CD14-positive monocyte (primary cell): ENCODE measurements around the gene CDC7. TPM values are rescaled to one million over a fixed set of nuclear protein-coding genes. Genes with fewer than 3 reads are reported as not detected.

Experiments used
- DNase-seq, 3 donors: peaks; one replicate each; pipeline ENCODE4 v3.0.0-alpha.2; 2011 to 2022
- H2AFZ ChIP-seq: 2 replicates; pipeline ENCODE4 v1.6.0; 2012; ENCODE audit warnings: mild to moderate bottlenecking, low read depth, low read length, inconsistent platforms; ENCODE audit not compliant: insufficient read depth, poor library complexity, severe bottlenecking
- H3K27ac ChIP-seq, 2 donors: 1 replicate in 1 of 2; 2 replicates in 1 of 2; pipeline ENCODE4 v1.5.1; 2012 to 2013; ENCODE audit warnings: low read length in 2 of 2, control low read depth in 1 of 2, inconsistent platforms in 1 of 2, low read depth in 1 of 2, mild to moderate bottlenecking in 1 of 2
- H3K27me3 ChIP-seq, 2 donors: one replicate each; pipeline versions ENCODE4 v1.6.0 to v1.6.1; 2011 to 2013; ENCODE audit warnings: low read length in 2 of 2; ENCODE audit not compliant: control insufficient read depth in 2 of 2, insufficient read depth in 2 of 2
- H3K36me3 ChIP-seq, 2 donors: replicated peaks in 1 of 2; 1 replicate in 1 of 2; 2 replicates in 1 of 2; pipeline versions ENCODE4 v1.5.1 to v1.6.1; 2012 to 2013; ENCODE audit warnings: low read length in 2 of 2, control low read depth in 1 of 2, inconsistent platforms in 1 of 2, mild to moderate bottlenecking in 1 of 2; ENCODE audit not compliant: insufficient read depth in 2 of 2, control insufficient read depth in 1 of 2
- H3K4me1 ChIP-seq, 2 donors: 1 replicate in 1 of 2; 2 replicates in 1 of 2; pipeline versions ENCODE4 v1.5.1 to v1.6.1; 2012 to 2013; ENCODE audit warnings: low read length in 2 of 2, control low read depth in 1 of 2, inconsistent platforms in 1 of 2, mild to moderate bottlenecking in 1 of 2, moderate library complexity in 1 of 2; ENCODE audit not compliant: insufficient read depth in 2 of 2, control insufficient read depth in 1 of 2
- H3K4me2 ChIP-seq: replicated peaks from 2 replicates; pipeline ENCODE3; 2012; ENCODE audit warnings: low read length, moderate library complexity, mild to moderate bottlenecking; ENCODE audit not compliant: poor library complexity, severe bottlenecking; ENCODE audit errors: extremely low read depth
- H3K4me3 ChIP-seq, 3 experiments: fragments of 200-600 bp in 1 of 3; sonication (generic) in 1 of 3; replicated peaks in 1 of 3; 1 replicate in 2 of 3; 2 replicates in 1 of 3; pipeline ENCODE4 v1.5.1; 2011 to 2013; ENCODE audit warnings: low read length in 3 of 3, mild to moderate bottlenecking in 3 of 3, control low read depth in 2 of 3, low read depth in 2 of 3, inconsistent platforms in 1 of 3, moderate library complexity in 1 of 3
- H3K79me2 ChIP-seq: 2 replicates; pipeline ENCODE4 v1.6.0; 2012; ENCODE audit warnings: mild to moderate bottlenecking, control low read depth, inconsistent platforms, low read length, moderate library complexity; ENCODE audit not compliant: insufficient read depth
- H3K9ac ChIP-seq: 2 replicates; pipeline ENCODE4 v1.6.0; 2017; ENCODE audit warnings: low read length, mild to moderate bottlenecking; ENCODE audit not compliant: insufficient read depth, poor library complexity, severe bottlenecking
- H3K9me3 ChIP-seq, 2 donors: replicated peaks in 1 of 2; 1 replicate in 1 of 2; 2 replicates in 1 of 2; pipeline versions ENCODE4 v1.5.1 to v1.6.1; 2012 to 2013; ENCODE audit warnings: low read length in 2 of 2, control low read depth in 1 of 2; ENCODE audit not compliant: control insufficient read depth in 1 of 2, insufficient read depth in 1 of 2
- H4K20me1 ChIP-seq: 2 replicates; pipeline ENCODE4 v1.6.0; 2012; ENCODE audit warnings: mild to moderate bottlenecking, low read length, control low read depth, moderate library complexity; ENCODE audit not compliant: insufficient read depth
- H3K27ac Mint-ChIP-seq, 7 donors: one replicate each; pipeline ENCODE4 v1.8.0; 2020; ENCODE audit warnings: mild to moderate bottlenecking in 7 of 7, mixed read lengths in 7 of 7, moderate library complexity in 6 of 7, inconsistent platforms in 2 of 7
- H3K27me3 Mint-ChIP-seq, 3 donors: one replicate each; pipeline ENCODE4 v1.8.0; 2021 to 2022; ENCODE audit warnings: low read depth in 3 of 3, mild to moderate bottlenecking in 3 of 3, mixed read lengths in 3 of 3, moderate library complexity in 3 of 3, inconsistent platforms in 1 of 3
- H3K36me3 Mint-ChIP-seq, 2 donors: one replicate each; pipeline ENCODE4 v1.8.0; 2020; ENCODE audit warnings: mixed read lengths in 2 of 2, inconsistent platforms in 1 of 2, mild to moderate bottlenecking in 1 of 2
- H3K4me1 Mint-ChIP-seq: one replicate; pipeline ENCODE4 v1.8.0; 2020; ENCODE audit warnings: mild to moderate bottlenecking, mixed read lengths
- H3K4me3 Mint-ChIP-seq, 2 donors: one replicate each; pipeline ENCODE4 v1.8.0; 2020; ENCODE audit warnings: mild to moderate bottlenecking in 2 of 2, mixed read lengths in 2 of 2, moderate library complexity in 1 of 2
- H3K9me3 Mint-ChIP-seq, 7 donors: one replicate each; pipeline ENCODE4 v1.8.0; 2020 to 2022; ENCODE audit warnings: mixed read lengths in 7 of 7, mild to moderate bottlenecking in 6 of 7, moderate library complexity in 6 of 7, inconsistent platforms in 2 of 7
- WGBS: methylation state at CpG from one replicate; pipeline ENCODE4 v1.1.5; 2013; ENCODE audit warnings: missing lambda C conversion rate; ENCODE audit not compliant: insufficient coverage; 5-methylcytosine and 5-hydroxymethylcytosine counted together
- intact Hi-C, 2 donors: fragments of 100-400 bp; cut with micrococcal nuclease; formaldehyde crosslinking; loops; one replicate each; pipeline versions ENCODE4 v1.15.0 to v1.15.1; 2023
- polyA plus RNA-seq, 3 donors: library from polyadenylated mRNA; depleted of rRNA in 1 of 3; unstranded in 2 of 3; stranded (reverse) in 1 of 3; fragments of 300-500 nt in 2 of 3; fragments of >200 nt in 1 of 3; fragmentation: Illumina TruSeq in 2 of 3; gene quantifications; 1 replicate in 2 of 3; 2 replicates in 1 of 3; pipeline ENCODE4 v1.2.3, GENCODE V29; 2012 to 2021
- TF ChIP-seq, protein P1 (sequence below): fragments of 200-600 bp; IDR thresholded peaks from one replicate; pipeline ENCODE4 v1.8.0; 2022; ENCODE audit warnings: antibody characterized with exemption, mild to moderate bottlenecking

CDC7 gene
- polyA plus RNA-seq, 3 donors = 1.5 to 2.3 (median 1.5) TPM

DNA sequence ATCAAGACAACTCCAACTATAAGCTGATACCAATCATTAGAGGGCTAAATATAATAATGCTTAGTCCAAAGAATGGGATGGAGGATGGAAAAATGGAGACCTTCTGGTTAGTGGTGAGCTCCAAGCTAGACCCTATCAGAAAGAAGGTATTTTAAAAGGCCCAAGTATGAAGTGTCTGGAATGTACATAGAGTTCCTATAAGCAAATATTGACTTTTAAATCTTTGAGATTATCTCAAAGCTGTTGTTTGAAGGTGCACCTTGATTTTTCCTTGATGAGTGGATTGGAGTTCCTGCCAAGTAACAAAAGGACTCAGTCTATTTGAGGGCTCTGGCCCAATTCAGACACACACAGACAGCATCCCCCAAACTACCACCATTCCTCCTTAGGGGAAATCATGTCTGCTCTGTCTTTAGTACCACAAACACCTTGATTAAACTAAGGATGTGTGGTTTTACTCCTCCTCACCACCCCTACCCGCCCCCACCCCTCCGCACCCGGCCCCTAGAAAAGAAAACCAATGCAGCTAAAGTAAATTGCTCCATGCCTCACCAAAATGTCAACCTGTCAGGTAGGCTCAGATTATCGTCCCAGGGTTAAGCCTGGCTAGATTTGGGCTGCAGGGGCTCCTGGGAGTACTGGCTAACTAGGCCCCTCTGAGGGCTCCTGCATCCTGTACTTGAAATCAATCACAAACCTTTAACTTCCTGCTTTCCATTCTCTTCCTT is 59.4 kb downstream of the CDC7 start:
- Histone ChIP-seq H3K27me3 (no peaks in the 10 kb centered on the region), H3K4me3 (no peak overlapping the region), H3K4me2 (no peak overlapping the region), H2AFZ (no peak overlapping the region), H3K9ac (no peak overlapping the region), H3K36me3 (no peaks in the 10 kb centered on the region), H4K20me1 (no peaks in the 10 kb centered on the region), H3K79me2 (no peaks in the 10 kb centered on the region), H3K27ac (no peak overlapping the region), H3K4me1 (peaks cover 7 to 23% of the 10 kb centered on the region in 2 donors), H3K9me3 (no peaks in the 10 kb centered on the region)
- H3K9me3 Mint-ChIP-seq = no peaks in the 10 kb centered on the region
- H3K4me1 Mint-ChIP-seq = peaks cover 25% of the 10 kb centered on the region
- intact Hi-C loops = no loop called here
- no peak overlapping the region for H3K4me3 Mint-ChIP-seq
- no peak for DNase-seq
- WGBS = 25% methylated on average over 2 of the region's 4 CpGs
- peaks cover 1 to 9% (median 8%) of the 10 kb centered on the region in 3 donors for H3K27me3 Mint-ChIP-seq
- no peaks in the 10 kb centered on the region for H3K36me3 Mint-ChIP-seq
- TF ChIP-seq, protein P1, sequence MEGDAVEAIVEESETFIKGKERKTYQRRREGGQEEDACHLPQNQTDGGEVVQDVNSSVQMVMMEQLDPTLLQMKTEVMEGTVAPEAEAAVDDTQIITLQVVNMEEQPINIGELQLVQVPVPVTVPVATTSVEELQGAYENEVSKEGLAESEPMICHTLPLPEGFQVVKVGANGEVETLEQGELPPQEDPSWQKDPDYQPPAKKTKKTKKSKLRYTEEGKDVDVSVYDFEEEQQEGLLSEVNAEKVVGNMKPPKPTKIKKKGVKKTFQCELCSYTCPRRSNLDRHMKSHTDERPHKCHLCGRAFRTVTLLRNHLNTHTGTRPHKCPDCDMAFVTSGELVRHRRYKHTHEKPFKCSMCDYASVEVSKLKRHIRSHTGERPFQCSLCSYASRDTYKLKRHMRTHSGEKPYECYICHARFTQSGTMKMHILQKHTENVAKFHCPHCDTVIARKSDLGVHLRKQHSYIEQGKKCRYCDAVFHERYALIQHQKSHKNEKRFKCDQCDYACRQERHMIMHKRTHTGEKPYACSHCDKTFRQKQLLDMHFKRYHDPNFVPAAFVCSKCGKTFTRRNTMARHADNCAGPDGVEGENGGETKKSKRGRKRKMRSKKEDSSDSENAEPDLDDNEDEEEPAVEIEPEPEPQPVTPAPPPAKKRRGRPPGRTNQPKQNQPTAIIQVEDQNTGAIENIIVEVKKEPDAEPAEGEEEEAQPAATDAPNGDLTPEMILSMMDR = no peak
- peak overlapping the region in 1 of 7 donors; percentile 75 for H3K27ac Mint-ChIP-seq

DNA sequence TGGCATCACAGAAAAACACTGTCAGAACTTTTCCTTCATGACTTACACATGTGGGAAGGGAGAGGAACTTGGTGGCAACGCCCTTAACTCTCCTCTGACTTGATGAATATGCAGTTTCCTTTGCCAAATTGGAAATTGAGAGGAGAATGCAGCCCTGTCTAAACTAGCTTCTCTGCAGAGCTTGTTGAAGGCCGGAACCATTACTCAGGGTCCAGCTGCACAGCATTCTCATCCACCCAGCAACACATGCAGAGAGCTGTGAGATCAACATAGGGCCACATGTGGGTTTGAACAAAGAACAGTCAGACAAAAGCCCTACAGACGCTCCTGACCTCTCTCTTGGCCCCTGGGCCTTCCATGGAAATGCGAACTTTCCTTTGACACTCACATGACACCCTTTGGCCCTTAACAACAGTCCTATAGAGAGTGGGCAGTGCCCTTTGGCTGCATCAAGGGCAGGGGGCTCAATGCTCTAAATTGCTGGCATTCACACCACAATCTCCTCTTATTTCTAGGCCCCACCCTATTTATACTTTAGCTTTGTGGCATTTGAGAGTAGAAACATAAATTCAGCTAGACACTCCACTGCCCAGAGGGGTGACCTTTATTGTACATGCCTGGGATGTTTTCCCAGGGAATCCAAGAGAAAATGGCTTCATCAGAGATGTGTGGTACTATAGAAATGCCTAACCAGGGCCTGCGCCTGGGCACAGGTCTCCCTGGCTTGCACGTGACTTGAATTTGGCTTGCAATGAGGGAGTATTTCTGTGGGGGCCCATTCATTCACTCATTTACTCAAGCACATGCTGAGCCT is 64.4 kb downstream of the CDC7 start:
- Histone ChIP-seq H3K27me3 (no peaks in the 10 kb centered on the region), H2AFZ (no peak overlapping the region), H3K4me3 (no peak overlapping the region), H3K27ac (no peak overlapping the region), H3K9me3 (no peaks in the 10 kb centered on the region), H4K20me1 (no peaks in the 10 kb centered on the region), H3K4me1 (peaks cover 12 to 20% of the 10 kb centered on the region in 2 donors), H3K4me2 (no peak overlapping the region), H3K9ac (no peak overlapping the region), H3K36me3 (no peaks in the 10 kb centered on the region), H3K79me2 (no peaks in the 10 kb centered on the region)
- Mint-ChIP-seq H3K27ac (peak overlapping the region in 1 of 7 donors; percentile 69), H3K4me1 (peaks cover 20% of the 10 kb centered on the region), H3K4me3 (no peak overlapping the region), H3K27me3 (peaks cover 6 to 11% (median 6%) of the 10 kb centered on the region in 3 donors), H3K9me3 (peaks cover 0 to 5% (median 1%) of the 10 kb centered on the region in 7 donors), H3K36me3 (no peaks in the 10 kb centered on the region)
- DNase-seq = no peak
- WGBS = 81% methylated on average over 4 of the region's 6 CpGs
- intact Hi-C loops = no loop called here
- TF ChIP-seq, protein P1 = no peak
